ENCODE results near the gene RGS7.

Gene RGS7

DNA sequence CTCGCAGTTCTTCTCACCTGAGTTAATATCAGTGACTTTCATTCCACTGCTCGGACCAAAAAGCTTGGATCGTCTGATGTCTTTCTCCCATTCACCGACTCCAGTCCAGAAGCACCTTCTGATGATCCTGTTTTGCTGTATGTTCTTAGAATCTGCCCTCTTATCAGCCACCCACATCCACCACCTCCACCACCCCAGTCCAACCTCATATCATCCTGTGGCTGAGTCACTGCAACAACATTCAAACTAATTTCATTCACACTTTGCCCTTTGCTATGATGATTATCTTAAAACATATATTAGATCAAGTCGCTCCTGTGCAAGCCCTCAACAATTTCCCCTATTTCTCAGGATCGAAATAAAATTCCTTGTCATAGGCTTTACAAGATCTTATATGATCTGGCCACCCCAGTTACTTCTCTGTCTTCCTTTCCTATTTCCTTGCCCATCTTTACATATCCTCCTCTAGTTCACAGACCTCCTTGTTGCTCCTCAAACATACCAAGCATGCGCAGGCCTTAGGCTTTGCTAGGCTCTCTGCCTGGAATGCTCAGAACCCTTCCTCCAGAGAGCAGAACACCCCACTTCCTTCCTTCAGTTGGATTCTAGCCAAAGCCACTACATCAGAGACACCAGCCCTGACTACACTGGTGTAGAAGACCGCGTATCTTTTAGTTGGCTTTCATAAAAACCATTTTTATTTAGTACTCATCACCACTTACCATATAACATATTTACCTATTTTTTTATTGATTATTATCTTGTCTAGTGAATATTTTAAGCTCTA lies 409.4 kb downstream of the RGS7 start:
- no peaks in the 10 kb centered on the region for H3K27me3 ChIP-seq (ENCODE audit: insufficient read depth, low read length)
- no peaks in the 10 kb centered on the region for H3K4me1 ChIP-seq (ENCODE audit: insufficient read depth, low read length)
- H3K4me3 ChIP-seq (ENCODE audit: low read length): no peak overlapping the region
- no peaks in the 10 kb centered on the region for H3K9me3 ChIP-seq (ENCODE audit: insufficient read depth, low read depth, low read length)
- no peak overlapping the region for H3K9ac ChIP-seq (ENCODE audit: low read depth, low read length)
- H3K36me3 ChIP-seq (ENCODE audit: insufficient read depth, low read length): no peaks in the 10 kb centered on the region
- no peak overlapping the region for H3K27ac ChIP-seq (ENCODE audit: low read depth, low read length)
- 94% methylated on average over 9 of the region's 9 CpGs for WGBS

DNA sequence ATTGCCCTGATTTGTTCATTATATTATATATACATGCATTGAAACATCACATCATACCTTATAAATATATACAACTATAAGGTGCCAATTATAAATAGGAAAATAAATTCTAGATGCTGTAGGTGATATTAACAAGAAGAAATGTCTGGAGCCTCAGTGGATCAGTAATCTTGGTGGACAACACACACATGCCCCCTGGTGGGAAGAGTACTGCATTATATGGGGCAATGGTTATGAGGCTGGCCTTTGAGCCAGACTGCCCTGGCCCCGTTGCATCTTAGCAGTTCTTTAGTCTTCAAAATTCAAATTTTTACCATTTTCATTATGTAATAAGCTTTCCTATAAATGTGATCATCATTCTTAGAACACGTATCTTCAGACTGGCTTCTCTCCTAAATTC lies 410.1 kb downstream of the RGS7 start:
- Histone ChIP-seq H3K4me3 (ENCODE audit: low read length) (no peak overlapping the region), H3K9ac (ENCODE audit: low read depth, low read length) (no peak overlapping the region), H3K4me1 (ENCODE audit: insufficient read depth, low read length) (no peaks in the 10 kb centered on the region), H3K27me3 (ENCODE audit: insufficient read depth, low read length) (no peaks in the 10 kb centered on the region), H3K9me3 (ENCODE audit: insufficient read depth, low read depth, low read length) (no peaks in the 10 kb centered on the region), H3K27ac (ENCODE audit: low read depth, low read length) (no peak overlapping the region), H3K36me3 (ENCODE audit: insufficient read depth, low read length) (no peaks in the 10 kb centered on the region)
- 93% methylated on average over 2 of the region's 2 CpGs for WGBS

DNA sequence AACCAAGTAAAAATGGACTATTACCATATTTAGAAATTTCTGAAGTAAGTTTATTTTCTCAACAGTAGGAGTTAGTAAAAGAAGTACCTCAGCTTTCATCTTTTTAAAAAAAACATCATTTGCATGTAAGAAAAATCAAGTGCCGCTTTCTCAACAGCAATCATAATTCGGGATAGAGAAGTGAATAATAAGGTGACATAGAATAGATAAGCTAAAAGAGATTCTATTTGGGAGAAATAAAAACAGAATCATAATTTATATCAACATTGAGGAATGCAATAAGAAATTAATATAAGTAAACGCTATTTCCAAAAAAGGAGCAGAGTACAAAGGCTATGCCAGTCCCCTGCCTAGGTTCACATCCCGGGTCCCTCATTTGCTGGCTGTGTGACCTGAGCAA lies 414.1 kb downstream of the RGS7 start:
- Histone ChIP-seq H3K4me3 (ENCODE audit: low read length) (no peak overlapping the region), H3K4me1 (ENCODE audit: insufficient read depth, low read length) (no peaks in the 10 kb centered on the region), H3K27me3 (ENCODE audit: insufficient read depth, low read length) (no peaks in the 10 kb centered on the region), H3K36me3 (ENCODE audit: insufficient read depth, low read length) (no peaks in the 10 kb centered on the region), H3K9ac (ENCODE audit: low read depth, low read length) (no peak overlapping the region), H3K27ac (ENCODE audit: low read depth, low read length) (no peak overlapping the region), H3K9me3 (ENCODE audit: insufficient read depth, low read depth, low read length) (peaks cover 7% of the 10 kb centered on the region)
- 97% methylated on average over 4 of the region's 4 CpGs for WGBS

DNA sequence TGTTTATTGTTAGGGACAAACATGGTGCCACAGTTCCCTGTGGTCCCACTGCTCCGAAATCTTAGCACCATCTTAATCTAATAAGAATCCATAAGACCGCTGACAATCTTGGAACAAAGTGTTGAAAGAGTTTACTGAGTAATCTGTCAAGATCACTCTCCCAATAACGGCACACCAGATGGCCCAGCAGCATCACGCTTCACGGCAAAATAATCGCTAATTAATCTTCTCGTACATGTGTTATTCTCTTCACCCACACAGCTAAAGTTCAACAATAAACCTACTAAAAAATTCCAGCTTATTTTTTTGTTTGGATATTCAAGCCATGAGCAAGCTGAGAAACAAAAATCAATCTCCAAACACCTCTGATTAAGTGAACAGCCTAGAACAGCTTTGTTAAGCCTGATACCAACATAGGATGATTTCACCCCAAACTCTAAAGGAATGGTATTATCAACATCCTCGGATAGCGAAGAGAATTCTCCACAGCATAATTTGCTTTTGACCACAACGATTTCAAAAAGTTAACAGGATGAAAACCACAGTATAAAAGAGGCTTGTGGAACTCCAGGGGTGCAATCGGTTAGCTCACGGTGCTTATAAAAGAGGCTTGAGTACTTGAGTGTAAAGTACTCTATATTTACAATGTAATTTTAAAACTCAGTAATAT lies 415.2 kb downstream of the RGS7 start:
- Histone ChIP-seq H3K9me3 (ENCODE audit: insufficient read depth, low read depth, low read length) (peaks cover 18% of the 10 kb centered on the region), H3K36me3 (ENCODE audit: insufficient read depth, low read length) (no peaks in the 10 kb centered on the region), H3K4me3 (ENCODE audit: low read length) (no peak overlapping the region), H3K4me1 (ENCODE audit: insufficient read depth, low read length) (no peaks in the 10 kb centered on the region), H3K27me3 (ENCODE audit: insufficient read depth, low read length) (no peaks in the 10 kb centered on the region), H3K9ac (ENCODE audit: low read depth, low read length) (no peak overlapping the region), H3K27ac (ENCODE audit: low read depth, low read length) (no peak overlapping the region)
- 93% methylated on average over 12 of the region's 12 CpGs for WGBS

DNA sequence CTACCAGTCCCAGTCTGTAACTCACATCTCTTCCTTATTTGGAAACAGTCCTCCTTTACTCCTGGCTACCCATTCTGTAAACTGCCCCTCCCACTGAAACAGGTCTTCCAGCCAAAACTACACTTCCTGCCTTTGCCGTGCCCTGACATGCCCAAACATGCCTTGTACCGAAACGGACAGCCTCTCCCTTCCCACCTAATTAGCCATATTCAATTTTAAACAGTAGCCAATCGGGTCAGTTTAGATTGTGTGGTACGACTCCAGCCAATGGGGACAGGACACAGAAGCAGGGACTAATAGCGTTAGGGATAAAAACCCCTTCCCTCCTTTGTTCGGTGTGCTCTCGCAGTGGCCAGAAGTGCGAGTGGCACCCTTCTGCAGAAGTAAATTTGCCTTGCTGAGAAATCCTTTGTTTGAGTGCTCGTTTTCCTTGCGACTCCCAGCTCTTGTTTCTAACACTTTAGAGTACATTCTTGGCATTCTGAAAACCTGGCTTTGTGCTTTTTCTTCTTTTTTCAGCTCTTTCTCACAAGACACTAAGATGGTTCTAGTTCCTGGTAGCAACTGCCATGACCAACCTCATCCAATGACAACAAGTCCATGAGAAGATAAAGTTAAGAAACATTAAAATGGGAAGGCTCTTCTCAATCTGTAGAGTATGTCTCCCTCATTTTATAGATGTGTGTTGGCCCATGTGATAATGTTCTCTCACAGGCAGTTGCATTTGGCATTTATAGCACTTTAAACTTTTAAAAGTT lies 419.9 kb downstream of the RGS7 start:
- peaks cover 34% of the 10 kb centered on the region for H3K9me3 ChIP-seq (ENCODE audit: insufficient read depth, low read depth, low read length)
- H3K4me3 ChIP-seq (ENCODE audit: low read length): no peak overlapping the region
- no peaks in the 10 kb centered on the region for H3K4me1 ChIP-seq (ENCODE audit: insufficient read depth, low read length)
- H3K27me3 ChIP-seq (ENCODE audit: insufficient read depth, low read length): no peaks in the 10 kb centered on the region
- WGBS: 96% methylated on average over 11 of the region's 11 CpGs
- H3K36me3 ChIP-seq (ENCODE audit: insufficient read depth, low read length): no peaks in the 10 kb centered on the region
- H3K9ac ChIP-seq (ENCODE audit: low read depth, low read length): no peak overlapping the region
- H3K27ac ChIP-seq (ENCODE audit: low read depth, low read length): no peak overlapping the region

DNA sequence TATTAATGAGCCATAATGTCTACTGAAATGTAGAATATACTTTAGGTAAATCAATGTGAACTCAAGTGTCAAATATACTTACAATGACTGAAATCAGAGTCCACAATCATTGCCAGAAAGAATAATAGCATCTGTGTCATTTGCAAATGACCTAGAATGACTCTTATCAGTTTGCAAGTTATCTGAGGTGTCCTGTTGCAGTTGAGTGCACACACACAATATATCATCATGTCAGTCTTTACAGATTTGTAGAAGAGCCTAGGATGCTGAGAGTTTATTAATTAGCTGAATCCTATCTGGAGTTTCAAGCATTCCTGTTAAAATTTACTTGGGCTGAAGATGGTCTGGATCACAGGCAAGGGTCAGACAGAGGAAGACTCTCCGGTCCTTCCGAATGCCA lies 421.1 kb downstream of the RGS7 start:
- Histone ChIP-seq H3K27ac (ENCODE audit: low read depth, low read length) (no peak overlapping the region), H3K4me1 (ENCODE audit: insufficient read depth, low read length) (no peaks in the 10 kb centered on the region), H3K4me3 (ENCODE audit: low read length) (no peak overlapping the region), H3K27me3 (ENCODE audit: insufficient read depth, low read length) (no peaks in the 10 kb centered on the region), H3K9me3 (ENCODE audit: insufficient read depth, low read depth, low read length) (peaks cover 34% of the 10 kb centered on the region), H3K9ac (ENCODE audit: low read depth, low read length) (no peak overlapping the region), H3K36me3 (ENCODE audit: insufficient read depth, low read length) (no peaks in the 10 kb centered on the region)
- 93% methylated on average over 2 of the region's 2 CpGs for WGBS

DNA sequence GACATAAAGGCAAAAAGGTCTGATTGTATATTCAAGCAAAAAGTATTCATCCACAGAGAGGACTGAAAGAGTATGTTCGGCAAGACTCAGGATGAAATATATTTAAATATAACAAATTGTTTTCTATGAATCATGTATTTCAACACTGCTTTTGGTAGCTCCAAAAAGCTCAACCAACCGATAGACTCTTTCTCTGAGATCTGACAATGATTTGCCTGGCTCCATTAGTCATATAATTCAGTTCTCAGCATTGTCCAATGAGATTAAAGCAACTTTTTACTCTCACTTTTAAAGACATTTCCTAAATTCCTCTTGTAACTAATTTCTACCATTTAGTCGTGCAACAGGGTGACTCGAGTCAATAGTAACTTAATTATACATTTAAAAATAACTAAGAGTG lies 426.0 kb downstream of the RGS7 start:
- no peaks in the 10 kb centered on the region for H3K36me3 ChIP-seq (ENCODE audit: insufficient read depth, low read length)
- 98% methylated on average over 2 of the region's 4 CpGs for WGBS
- no peak overlapping the region for H3K4me3 ChIP-seq (ENCODE audit: low read length)
- no peaks in the 10 kb centered on the region for H3K27me3 ChIP-seq (ENCODE audit: insufficient read depth, low read length)
- no peak overlapping the region for H3K9ac ChIP-seq (ENCODE audit: low read depth, low read length)
- H3K9me3 ChIP-seq (ENCODE audit: insufficient read depth, low read depth, low read length): peaks cover 8% of the 10 kb centered on the region
- H3K4me1 ChIP-seq (ENCODE audit: insufficient read depth, low read length): no peaks in the 10 kb centered on the region
- H3K27ac ChIP-seq (ENCODE audit: low read depth, low read length): no peak overlapping the region

DNA sequence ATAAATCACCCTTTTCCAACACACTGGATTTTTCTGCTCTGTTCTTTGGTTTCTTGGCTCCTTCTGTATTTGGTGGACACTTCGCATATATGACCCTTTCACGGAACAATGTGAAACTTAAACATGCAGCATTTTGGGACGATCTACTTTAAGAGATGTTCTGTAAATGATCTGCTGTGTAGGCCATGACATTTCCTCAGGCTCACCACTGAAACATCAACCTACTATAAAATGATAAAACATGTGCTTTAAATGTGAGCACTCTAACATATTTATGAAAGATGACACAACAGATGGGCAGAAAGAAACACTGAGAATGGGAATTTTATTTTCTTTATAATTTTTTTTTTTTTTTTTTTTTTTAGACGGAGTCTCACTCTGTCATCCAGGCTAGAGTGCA lies 428.7 kb downstream of the RGS7 start:
- Histone ChIP-seq H3K36me3 (ENCODE audit: insufficient read depth, low read length) (no peaks in the 10 kb centered on the region), H3K4me3 (ENCODE audit: low read length) (no peak overlapping the region), H3K27ac (ENCODE audit: low read depth, low read length) (no peak overlapping the region), H3K9me3 (ENCODE audit: insufficient read depth, low read depth, low read length) (no peaks in the 10 kb centered on the region), H3K27me3 (ENCODE audit: insufficient read depth, low read length) (no peaks in the 10 kb centered on the region), H3K9ac (ENCODE audit: low read depth, low read length) (no peak overlapping the region), H3K4me1 (ENCODE audit: insufficient read depth, low read length) (no peaks in the 10 kb centered on the region)
- 97% methylated on average over 4 of the region's 4 CpGs for WGBS

DNA sequence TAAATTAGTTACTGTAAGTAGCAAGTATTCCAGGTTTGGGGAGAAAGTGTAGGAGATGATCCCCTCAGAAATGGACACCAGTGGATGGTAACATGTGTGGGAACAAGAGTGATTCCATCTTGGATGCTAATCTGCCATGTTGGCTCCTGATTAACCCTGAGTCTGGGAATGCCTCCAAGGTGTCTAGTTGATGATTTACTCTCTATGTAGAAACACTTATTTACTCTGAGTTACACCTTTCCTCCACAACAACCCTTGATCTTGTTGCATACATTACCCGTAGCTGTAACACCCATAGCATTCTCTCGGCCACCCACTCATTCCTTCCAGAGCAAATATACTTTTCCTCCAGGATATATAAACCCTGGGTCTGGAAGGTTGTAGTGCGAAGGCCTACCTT lies 429.2 kb downstream of the RGS7 start:
- Histone ChIP-seq H3K27ac (ENCODE audit: low read depth, low read length) (no peak overlapping the region), H3K4me1 (ENCODE audit: insufficient read depth, low read length) (no peaks in the 10 kb centered on the region), H3K9me3 (ENCODE audit: insufficient read depth, low read depth, low read length) (no peaks in the 10 kb centered on the region), H3K36me3 (ENCODE audit: insufficient read depth, low read length) (no peaks in the 10 kb centered on the region), H3K27me3 (ENCODE audit: insufficient read depth, low read length) (no peaks in the 10 kb centered on the region), H3K9ac (ENCODE audit: low read depth, low read length) (no peak overlapping the region), H3K4me3 (ENCODE audit: low read length) (no peak overlapping the region)
- WGBS: 94% methylated on average over 3 of the region's 3 CpGs

DNA sequence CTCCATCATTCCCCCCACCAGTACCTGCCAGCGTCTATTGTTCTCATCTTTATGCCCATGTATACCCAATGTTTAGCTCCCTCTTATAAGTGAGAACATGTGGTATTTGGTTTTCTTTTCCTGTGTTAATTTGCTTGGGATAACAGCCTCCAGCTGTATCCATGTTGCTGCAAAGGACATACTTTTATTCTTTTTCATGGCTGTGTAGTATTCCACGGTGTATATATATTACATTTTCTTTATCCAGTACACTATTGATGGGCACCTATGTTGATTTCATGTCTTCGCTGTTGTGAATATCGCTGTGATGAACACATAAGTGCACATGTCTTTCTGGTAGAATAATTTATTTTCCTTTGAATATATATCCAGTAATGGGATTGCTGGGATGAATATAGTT lies 431.7 kb downstream of the RGS7 start:
- Histone ChIP-seq H3K4me3 (ENCODE audit: low read length) (no peak overlapping the region), H3K27me3 (ENCODE audit: insufficient read depth, low read length) (no peaks in the 10 kb centered on the region), H3K9me3 (ENCODE audit: insufficient read depth, low read depth, low read length) (no peaks in the 10 kb centered on the region), H3K4me1 (ENCODE audit: insufficient read depth, low read length) (no peaks in the 10 kb centered on the region), H3K36me3 (ENCODE audit: insufficient read depth, low read length) (no peaks in the 10 kb centered on the region), H3K27ac (ENCODE audit: low read depth, low read length) (no peak overlapping the region), H3K9ac (ENCODE audit: low read depth, low read length) (no peak overlapping the region)
- WGBS: 89% methylated on average over 1 of the region's 4 CpGs

DNA sequence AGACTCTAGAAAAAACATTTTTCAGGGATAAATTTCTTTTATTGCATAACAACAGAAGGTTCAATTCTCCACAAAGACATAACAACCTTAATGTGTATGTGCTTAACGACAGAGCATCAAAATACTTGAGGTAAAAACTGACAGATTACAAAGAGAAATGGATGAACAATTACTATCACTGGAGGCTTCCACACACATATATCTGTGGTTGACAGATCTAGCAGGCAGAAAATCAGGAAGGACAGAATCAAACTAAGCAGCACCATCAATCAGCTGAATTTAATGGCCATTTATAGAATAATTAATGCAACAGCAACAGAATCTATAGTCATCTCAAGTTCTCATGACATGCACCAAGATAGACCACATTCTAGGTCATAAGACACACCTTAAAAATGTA lies 439.0 kb downstream of the RGS7 start:
- no peaks in the 10 kb centered on the region for H3K36me3 ChIP-seq (ENCODE audit: insufficient read depth, low read length)
- no peak overlapping the region for H3K4me3 ChIP-seq (ENCODE audit: low read length)
- WGBS: no CpG with 5 or more reads among the region's 1 CpG
- H3K4me1 ChIP-seq (ENCODE audit: insufficient read depth, low read length): no peaks in the 10 kb centered on the region
- H3K9ac ChIP-seq (ENCODE audit: low read depth, low read length): no peak overlapping the region
- H3K9me3 ChIP-seq (ENCODE audit: insufficient read depth, low read depth, low read length): no peaks in the 10 kb centered on the region
- H3K27me3 ChIP-seq (ENCODE audit: insufficient read depth, low read length): no peaks in the 10 kb centered on the region
- no peak overlapping the region for H3K27ac ChIP-seq (ENCODE audit: low read depth, low read length)
